ENCODE results near the gene SLC16A13. TPM values are rescaled to one million over a fixed set of nuclear protein-coding genes. Genes with fewer than 3 reads are reported as not detected.
A peak's percentile ranks its signal among the peaks of the same experiment; 100 is the strongest.

Gene SLC16A13
- total and polyA plus RNA-seq, 2 of the 4 experiments (the other 2 are of a cell fraction) = 0.18 to 2.3 TPM

- intact Hi-C loops (cut with micrococcal nuclease) = no loop called here
- Histone ChIP-seq H3K4me1 (ENCODE audit: control insufficient read depth, insufficient read depth, low read length) (no peaks in the 10 kb centered on the region), H3K14ac (replicated peaks; ENCODE audit: low read depth, low read length) (no peak overlapping the region), H3K9ac (ENCODE audit: low read depth, low read length) (no peak overlapping the region), H3K4me2 (ENCODE audit: low read depth, low read length) (no peak overlapping the region), H3K18ac (ENCODE audit: low read depth, low read length) (no peak overlapping the region), H3K23ac (ENCODE audit: low read depth, low read length) (no peak overlapping the region), H3K56ac (ENCODE audit: extremely low read depth, insufficient read depth, low read length) (no peak overlapping the region), H3K79me1 (ENCODE audit: low read depth in 1 of 2, low read length in 2 of 2) (no peaks in the 10 kb centered on the region), H3K36me3 (ENCODE audit: control insufficient read depth, insufficient read depth, low read length) (no peaks in the 10 kb centered on the region), H4K8ac (ENCODE audit: low read depth in 2 of 2, low read length in 2 of 2) (no peak overlapping the region), H4K20me1 (ENCODE audit: insufficient read depth, low read length) (no peaks in the 10 kb centered on the region), H3K9me3 (ENCODE audit: control insufficient read depth, insufficient read depth, low read length) (no peaks in the 10 kb centered on the region), H3K27me3 (ENCODE audit: control insufficient read depth, insufficient read depth, low read length) (peaks cover 17% of the 10 kb centered on the region; the same call in 1 of the 2 replicates), H2AFZ (replicated peaks; ENCODE audit: low read length, poor library complexity) (peak overlapping the region; percentile 5), H3K4me3 (ENCODE audit: insufficient read depth, low read depth, low read length) (no peak overlapping the region), H3K9me1 (ENCODE audit: insufficient read depth, low read length) (no peaks in the 10 kb centered on the region), H2BK20ac (ENCODE audit: low read depth, low read length) (no peak overlapping the region), H3K4ac (ENCODE audit: low read depth, low read length) (no peak overlapping the region), H2BK15ac (ENCODE audit: low read depth, low read length) (no peak overlapping the region), H2BK120ac (ENCODE audit: low read depth, low read length) (no peak overlapping the region), H4K91ac (ENCODE audit: insufficient read depth, low read depth, low read length) (no peak overlapping the region), H3K27ac (ENCODE audit: insufficient read depth, low read length) (no peak overlapping the region), H2AK5ac (ENCODE audit: low read depth, low read length) (no peak overlapping the region), H2BK5ac (ENCODE audit: low read depth, low read length, poor library complexity, severe bottlenecking) (no peak overlapping the region), H2AK9ac (replicated peaks; ENCODE audit: low read depth, low read length, poor library complexity) (no peak overlapping the region), H4K5ac (ENCODE audit: low read depth, low read length) (no peak overlapping the region)
- DNase-seq = no peak
- CTCF ChIA-PET = interaction anchor here (0.5 kb wide), 1 partner anchor 287 kb away, joined by 4 read pairs; no protein-coding TSS in a partner anchor
- in situ Hi-C loops (cut with MboI; ENCODE audit: low sequenced_read_pairs) = no loop called here
- no peak for ATAC-seq (ENCODE audit: low read depth)
- no TSS peak for BruUV-seq (replicated peaks)
- 36% methylated on average over 8 of the region's 13 CpGs; no CpG with 5 or more reads in 1 of the 2 experiments for WGBS, 2 experiments (ENCODE audit: extremely low coverage in 2 of 2, insufficient read length in 1 of 2)
- POLR2A ChIA-PET (ENCODE audit: unreplicated experiment) = interaction anchor here (0.7 kb wide), 1 partner anchor 9 kb away, joined by 4 read pairs; the partner anchor contains the start of gene SLC16A13
- TF ChIP-seq CTCF (conservative IDR thresholded peaks at IDR 0.05; ENCODE audit: low read depth, low read length) = no peak
- no peak for TF ChIP-seq NFE2L2 (IDR thresholded peaks at IDR 0.05; ENCODE audit: low read depth, low read length)
- no peak for TF ChIP-seq USF2 (IDR thresholded peaks at IDR 0.05; ENCODE audit: low read depth, low read length)
- TF ChIP-seq RCOR1 (IDR thresholded peaks at IDR 0.05; ENCODE audit: insufficient replicate concordance, low read length) = no peak
- no peak for TF ChIP-seq POLR2A (IDR thresholded peaks at IDR 0.05; ENCODE audit: low read depth, low read length)
- no peak for TF ChIP-seq RFX5 (IDR thresholded peaks at IDR 0.05; ENCODE audit: low read depth, low read length)
- no peak for TF ChIP-seq ELK1 (IDR thresholded peaks at IDR 0.05; ENCODE audit: borderline replicate concordance, low read depth, low read length)
- TF ChIP-seq MAFK (IDR thresholded peaks at IDR 0.05; ENCODE audit: low read depth, low read length) = no peak
- TF ChIP-seq SMC3 (IDR thresholded peaks at IDR 0.05; ENCODE audit: low read depth, low read length) = no peak
- TF ChIP-seq CEBPB (IDR thresholded peaks at IDR 0.05; ENCODE audit: low read depth, low read length) = no peak
- TF ChIP-seq MXI1 (IDR thresholded peaks at IDR 0.05; ENCODE audit: borderline replicate concordance, low read depth, low read length) = no peak
- no peak for TF ChIP-seq CHD1 (IDR thresholded peaks at IDR 0.05; ENCODE audit: low read depth, low read length)
- no peak for TF ChIP-seq BHLHE40 (IDR thresholded peaks at IDR 0.05; ENCODE audit: low read depth, low read length)
- TF ChIP-seq MAZ (IDR thresholded peaks at IDR 0.05; ENCODE audit: borderline replicate concordance, low read depth, low read length) = no peak
- no peak for TF ChIP-seq RAD21 (IDR thresholded peaks at IDR 0.05; ENCODE audit: low read length)
- TF ChIP-seq FOS (IDR thresholded peaks at IDR 0.05; ENCODE audit: low read depth, low read length) = no peak
- dilution Hi-C loops (cut with HindIII; ENCODE audit: low sequenced_read_pairs, unreplicated experiment) = no loop called here
These were observed 8.5 kb upstream of the SLC16A13 start for GRCh38 chr17:7027335-7027734.
